HepG2 (cell line): ENCODE measurements around the gene PTRH2. TPM values are rescaled to one million over a fixed set of nuclear protein-coding genes. Genes with fewer than 3 reads are reported as not detected.

Experiments
- E2F2 ChIP-seq: sonication (generic); formaldehyde crosslinking; IDR thresholded peaks from 2 replicates; pipeline ENCODE4 v1.4.0; 2020; ENCODE audit warnings: missing genetic modification reagents, borderline replicate concordance
- FOXC1 ChIP-seq: sonication (generic); formaldehyde crosslinking; IDR thresholded peaks from 2 replicates; pipeline ENCODE4 v1.8.0; 2022; ENCODE audit warnings: mild to moderate bottlenecking, missing genetic modification reagents, borderline replicate concordance
- HHEX ChIP-seq: IDR thresholded peaks from 2 replicates; pipeline ENCODE4 v1.6.1; 2016; ENCODE audit warnings: control low read depth
- HIC2 ChIP-seq: sonication (generic); formaldehyde crosslinking; IDR thresholded peaks from 2 replicates; pipeline ENCODE4 v1.9.0; 2022; ENCODE audit warnings: low read depth, missing genetic modification reagents
- MAFK ChIP-seq, 2 experiments: IDR thresholded peaks in 1 of 2; conservative IDR thresholded peaks in 1 of 2; 2 replicates each; pipeline ENCODE4 v1.6.1; 2011; ENCODE audit warnings: improper control_type of control experiment in 2 of 2, low read length in 2 of 2
- MIXL1 ChIP-seq: IDR thresholded peaks from 2 replicates; pipeline ENCODE4 v1.6.1; 2016
- NONO ChIP-seq, 2 experiments: fragments of 450-650 bp in 1 of 2; sonication (generic) in 1 of 2; formaldehyde crosslinking in 1 of 2; IDR thresholded peaks in 1 of 2; conservative IDR thresholded peaks in 1 of 2; 2 replicates each; pipeline versions ENCODE4 v1.6.1 to v1.8.0; 2017 to 2022; ENCODE audit warnings: mild to moderate bottlenecking in 1 of 2, missing genetic modification reagents in 1 of 2, moderate library complexity in 1 of 2
- PBX3 ChIP-seq: sonication (generic); formaldehyde crosslinking; IDR thresholded peaks from 2 replicates; pipeline ENCODE4 v1.8.1; 2023; ENCODE audit warnings: missing genetic modification reagents, inconsistent platforms, borderline replicate concordance
- POLR2G ChIP-seq: fragments of 200-400 bp; formaldehyde crosslinking; IDR thresholded peaks from 2 replicates; pipeline ENCODE4 v1.6.1; 2018; ENCODE audit warnings: mild to moderate bottlenecking, low read depth, low read length, moderate library complexity
- STAG1 ChIP-seq: sonication (generic); formaldehyde crosslinking; IDR thresholded peaks from 2 replicates; pipeline ENCODE4 v1.4.0; 2020; ENCODE audit warnings: missing genetic modification reagents
- ZBTB8A ChIP-seq: sonication (generic); formaldehyde crosslinking; IDR thresholded peaks from 2 replicates; pipeline ENCODE4 v1.4.0; 2020; ENCODE audit warnings: mild to moderate bottlenecking, low read depth, missing genetic modification reagents, borderline replicate concordance
- ZNF121 ChIP-seq: sonication (generic); formaldehyde crosslinking; IDR thresholded peaks from 2 replicates; pipeline ENCODE4 v1.5.0; 2020; ENCODE audit warnings: mild to moderate bottlenecking, missing genetic modification reagents
- ZNF143 ChIP-seq: sonication (generic); formaldehyde crosslinking; IDR thresholded peaks from 2 replicates; pipeline ENCODE4 v1.4.0; 2020; ENCODE audit warnings: missing genetic modification reagents
- ZNF263 ChIP-seq: sonication (generic); formaldehyde crosslinking; IDR thresholded peaks from 2 replicates; pipeline ENCODE4 v1.4.0; 2020; ENCODE audit warnings: missing genetic modification reagents
- ZNF512B ChIP-seq: sonication (generic); formaldehyde crosslinking; IDR thresholded peaks from 2 replicates; pipeline ENCODE4 v1.5.1; 2020; ENCODE audit warnings: missing genetic modification reagents, mild to moderate bottlenecking, borderline replicate concordance
- ZNF629 ChIP-seq: sonication (generic); formaldehyde crosslinking; conservative IDR thresholded peaks from 2 replicates; pipeline ENCODE4 v1.5.0; 2020; ENCODE audit warnings: missing genetic modification reagents
- ZNF713 ChIP-seq: sonication (generic); formaldehyde crosslinking; IDR thresholded peaks from 2 replicates; pipeline ENCODE4 v1.4.0; 2020; ENCODE audit warnings: mild to moderate bottlenecking, missing genetic modification reagents
- ZNF737 ChIP-seq: sonication (generic); formaldehyde crosslinking; IDR thresholded peaks from 2 replicates; pipeline ENCODE4 v1.5.0; 2020; ENCODE audit warnings: missing genetic modification reagents, mild to moderate bottlenecking, borderline replicate concordance
- ZNF749 ChIP-seq: sonication (generic); formaldehyde crosslinking; IDR thresholded peaks from 2 replicates; pipeline ENCODE4 v1.8.0; 2022; ENCODE audit warnings: mild to moderate bottlenecking, missing genetic modification reagents, moderate library complexity, borderline replicate concordance
- ZSCAN29 ChIP-seq: sonication (generic); formaldehyde crosslinking; conservative IDR thresholded peaks from 2 replicates; pipeline ENCODE4 v1.4.0; 2020; ENCODE audit warnings: mild to moderate bottlenecking, missing genetic modification reagents
- ZZZ3 ChIP-seq: sonication (generic); formaldehyde crosslinking; IDR thresholded peaks from 2 replicates; pipeline ENCODE4 v1.4.0; 2020; ENCODE audit warnings: missing genetic modification reagents, mild to moderate bottlenecking, borderline replicate concordance
- polyA plus RNA-seq, 8 experiments: library from polyadenylated mRNA; depleted of rRNA in 3 of 8; stranded (reverse) in 7 of 8; unstranded in 1 of 8; fragments of >200 nt; fragmentation: Illumina TruSeq in 4 of 8; extraction: Trizol in 4 of 8; gene quantifications; 2 replicates each; pipeline versions ENCODE4 v1.2.1 to v1.2.3, GENCODE V29; 2011 to 2016; ENCODE audit warnings: low read depth in 4 of 8, missing spikeins in 1 of 8, mixed read lengths in 1 of 8; ENCODE audit not compliant: insufficient read depth in 1 of 8
- total RNA-seq, 5 experiments: library from RNA; depleted of rRNA; stranded (reverse); fragments of >200 nt; fragmentation: Illumina TruSeq; extraction: Trizol; gene quantifications; 2 replicates each; pipeline ENCODE4 v1.2.3, GENCODE V29; 2016; ENCODE audit warnings: low read depth in 1 of 5

Gene PTRH2
- total and polyA plus RNA-seq, 2 of the 13 experiments (the other 11 are each of a cell fraction or from before 2014, with no cell fraction given): 67.7 to 83.3 TPM

GRCh38 chr17:59707149-59707970 is at the start of gene PTRH2, which contains the start of gene VMP1 (continued):
- no peak for TF ChIP-seq ZNF629
- 0 out of 2 replicates have a peak, but pooled peaks have one; percentile 82 for TF ChIP-seq ZNF512B
- TF ChIP-seq E2F2 (CRISPR knock-in tag): no peak
- TF ChIP-seq ZZZ3: no peak; the same call in 1 of the 2 replicates
- TF ChIP-seq ZNF737 (CRISPR knock-in tag): no peak
- no peak for TF ChIP-seq NONO (IDR thresholded peaks at IDR 0.05)
- peak; percentile 90; the same call in 1 of the 2 replicates for TF ChIP-seq NONO (CRISPR knock-in tag; conservative IDR thresholded peaks at IDR 0.05)
- no peak; the same call in 1 of the 2 replicates for TF ChIP-seq ZSCAN29 (CRISPR knock-in tag)
- TF ChIP-seq POLR2G: peak; percentile 98
- no peak for TF ChIP-seq ZNF713
- no peak for TF ChIP-seq PBX3 (CRISPR knock-in tag)
- peak; percentile 84; the same call in 1 of the 2 replicates for TF ChIP-seq ZNF749 (CRISPR knock-in tag)
- TF ChIP-seq ZBTB8A (CRISPR knock-in tag): no peak
- TF ChIP-seq HHEX: peak; percentile 54; the same call in 1 of the 2 replicates
- peak; percentile 16; the same call in 1 of the 2 replicates for TF ChIP-seq ZNF143
- peak; percentile 97 for TF ChIP-seq FOXC1 (CRISPR knock-in tag)
- TF ChIP-seq HIC2 (CRISPR knock-in tag): peak; percentile 55; the same call in 1 of the 2 replicates
- no peak for TF ChIP-seq STAG1
- TF ChIP-seq MAFK (conservative IDR thresholded peaks at IDR 0.05 in 1 of 2, IDR thresholded peaks at IDR 0.05 in 1 of 2; ENCODE audit: low read length in 2 of 2): peak in 1 of 2 experiments; percentile 6; a peak in 1 of 4 replicates
- no peak for TF ChIP-seq ZNF263 (CRISPR knock-in tag)
- no peak; the same call in 1 of the 2 replicates for TF ChIP-seq ZNF121
- no peak for TF ChIP-seq MIXL1 (CRISPR knock-in tag)
